BLaER1 treated with 17β-estradiol and CSF1 and Interleukin-3, amounts not matched to agents 10 nM and 100 nM (cell line): ENCODE measurements around the gene STOX2.

Source experiments
- H3K27ac ChIP-seq, 11 experiments: shearing (Covaris generic); formaldehyde crosslinking; 2 replicates each; pipeline ENCODE4 v1.8.1; 2022
- H3K27me3 ChIP-seq, 11 experiments: shearing (Covaris generic); formaldehyde crosslinking; 2 replicates each; pipeline ENCODE4 v1.8.1; 2022
- H3K36me3 ChIP-seq, 11 experiments: shearing (Covaris generic); formaldehyde crosslinking; 2 replicates each; pipeline ENCODE4 v1.8.1; 2022
- H3K4me1 ChIP-seq, 10 experiments: shearing (Covaris generic); formaldehyde crosslinking; 2 replicates each; pipeline ENCODE4 v1.8.1; 2022
- H3K4me2 ChIP-seq, 11 experiments: shearing (Covaris generic); formaldehyde crosslinking; 2 replicates each; pipeline ENCODE4 v1.8.1; 2022
- H3K4me3 ChIP-seq, 10 experiments: shearing (Covaris generic); formaldehyde crosslinking; 2 replicates each; pipeline ENCODE4 v1.8.1; 2022
- H3K9ac ChIP-seq, 11 experiments: shearing (Covaris generic); formaldehyde crosslinking; 2 replicates each; pipeline ENCODE4 v1.8.1; 2022
- H3K9me3 ChIP-seq, 11 experiments: shearing (Covaris generic); formaldehyde crosslinking; replicated peaks in 1 of 11; 2 replicates each; pipeline ENCODE4 v1.8.1; 2022
- H4K20me1 ChIP-seq, 11 experiments: shearing (Covaris generic); formaldehyde crosslinking; 2 replicates each; pipeline ENCODE4 v1.8.1; 2022
- Cebpa-rat ChIP-seq, 11 experiments: shearing (Covaris generic); IDR thresholded peaks; 2 replicates each; pipeline ENCODE4 v1.8.1; 2022

The STOX2 gene

DNA sequence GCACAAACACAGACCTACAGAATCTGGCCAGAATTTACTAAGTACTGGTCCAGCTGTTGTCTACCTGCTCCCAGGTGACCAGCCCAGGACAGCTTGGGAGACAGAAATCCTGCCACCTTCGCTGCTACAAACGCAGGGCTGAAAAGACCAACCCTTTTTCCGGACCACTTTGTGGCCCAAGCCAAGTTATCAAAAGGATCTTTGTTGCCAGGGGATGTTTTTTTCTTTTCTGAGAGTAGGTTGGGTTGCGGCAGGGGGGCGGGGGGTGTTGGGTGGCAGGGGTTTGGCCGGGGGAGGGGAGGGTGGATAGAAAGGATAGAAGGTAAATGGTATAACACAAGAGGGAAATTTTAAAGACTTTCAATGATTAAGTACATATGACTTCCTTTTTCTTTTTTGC lies 63.4 kb downstream of the STOX2 start:
- TF ChIP-seq Cebpa-rat (IDR thresholded peaks at IDR 0.05) = no peak
- no peak overlapping the region for H3K4me2 ChIP-seq
- H3K9ac ChIP-seq = no peak overlapping the region
- H3K27me3 ChIP-seq = no peaks in the 10 kb centered on the region
- no peaks in the 10 kb centered on the region for H3K36me3 ChIP-seq
- H3K9me3 ChIP-seq = peaks cover 6 to 16% (median 9%) of the 10 kb centered on the region in 11 experiments; a peak in 20 of 22 replicates
- no peaks in the 10 kb centered on the region for H3K4me1 ChIP-seq
- no peaks in the 10 kb centered on the region for H4K20me1 ChIP-seq
- H3K4me3 ChIP-seq = no peak overlapping the region
- H3K27ac ChIP-seq = no peak overlapping the region

GRCh38 chr4:183968931-183969330 lies 63.8 kb downstream of the STOX2 start:
- H3K27me3 ChIP-seq = no peaks in the 10 kb centered on the region
- no peak overlapping the region for H3K9ac ChIP-seq
- TF ChIP-seq Cebpa-rat (IDR thresholded peaks at IDR 0.05) = no peak
- H3K36me3 ChIP-seq = no peaks in the 10 kb centered on the region
- no peak overlapping the region for H3K27ac ChIP-seq
- H4K20me1 ChIP-seq = no peaks in the 10 kb centered on the region
- no peak overlapping the region for H3K4me3 ChIP-seq
- H3K4me1 ChIP-seq = no peaks in the 10 kb centered on the region
- peaks cover 10 to 20% (median 14%) of the 10 kb centered on the region in 11 experiments; a peak in 21 of 22 replicates for H3K9me3 ChIP-seq
- no peak overlapping the region for H3K4me2 ChIP-seq

GRCh38 chr4:183969596-183969995 lies 64.5 kb downstream of the STOX2 start:
- Histone ChIP-seq H4K20me1 (no peaks in the 10 kb centered on the region), H3K36me3 (no peaks in the 10 kb centered on the region), H3K4me3 (no peak overlapping the region), H3K9me3 (peaks cover 15 to 25% (median 19%) of the 10 kb centered on the region in 11 experiments), H3K27ac (no peak overlapping the region), H3K4me2 (no peak overlapping the region), H3K4me1 (no peaks in the 10 kb centered on the region), H3K27me3 (no peaks in the 10 kb centered on the region), H3K9ac (no peak overlapping the region)
- TF ChIP-seq Cebpa-rat (IDR thresholded peaks at IDR 0.05) = no peak

DNA sequence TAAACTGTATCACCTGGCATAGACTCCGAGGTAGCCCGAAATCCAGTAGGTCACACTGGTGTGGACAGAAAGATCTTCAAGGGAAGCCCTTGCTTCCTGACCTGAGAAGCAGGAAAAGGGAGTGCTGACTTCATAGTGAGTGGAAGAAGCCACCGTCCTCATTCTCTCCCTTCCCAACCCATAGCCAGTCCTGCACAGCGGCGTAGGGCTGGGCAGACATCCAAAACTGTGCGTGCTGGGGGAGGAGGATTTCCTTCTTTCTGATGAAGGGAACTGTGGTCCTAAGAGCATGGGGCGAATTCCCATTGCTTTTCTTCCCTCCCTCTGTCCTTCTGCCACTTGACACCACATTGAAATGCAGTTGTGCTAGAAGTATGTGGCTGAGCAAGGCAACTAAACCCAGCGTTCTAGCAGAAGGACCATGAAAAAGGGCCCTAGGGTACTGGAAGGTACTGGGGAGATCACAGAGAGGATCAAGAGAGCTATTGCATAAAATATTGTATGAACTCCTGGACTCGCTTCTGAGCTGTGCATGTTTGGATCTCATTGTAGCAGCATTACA lies 66.9 kb downstream of the STOX2 start:
- Histone ChIP-seq H3K4me1 (no peaks in the 10 kb centered on the region), H3K9ac (no peak overlapping the region), H3K27me3 (no peaks in the 10 kb centered on the region), H3K36me3 (no peaks in the 10 kb centered on the region), H3K27ac (no peak overlapping the region), H3K4me2 (no peak overlapping the region), H4K20me1 (no peaks in the 10 kb centered on the region), H3K9me3 (peaks cover 28 to 45% (median 33%) of the 10 kb centered on the region in 11 experiments), H3K4me3 (no peak overlapping the region)
- TF ChIP-seq Cebpa-rat (IDR thresholded peaks at IDR 0.05) = no peak

GRCh38 chr4:183977707-183978106 lies 72.6 kb downstream of the STOX2 start:
- H3K36me3 ChIP-seq = no peaks in the 10 kb centered on the region
- no peak for TF ChIP-seq Cebpa-rat (IDR thresholded peaks at IDR 0.05)
- H3K4me2 ChIP-seq = no peak overlapping the region
- no peak overlapping the region for H3K9ac ChIP-seq
- no peaks in the 10 kb centered on the region for H3K27me3 ChIP-seq
- no peak overlapping the region for H3K27ac ChIP-seq
- no peak overlapping the region for H3K4me3 ChIP-seq
- peaks cover 23 to 43% (median 33%) of the 10 kb centered on the region in 11 experiments for H3K9me3 ChIP-seq
- no peaks in the 10 kb centered on the region for H4K20me1 ChIP-seq
- H3K4me1 ChIP-seq = peaks cover 0 to 2% (median under 1%) of the 10 kb centered on the region in 10 experiments; a peak in 7 of 20 replicates

- H3K9ac ChIP-seq = no peak overlapping the region
- H4K20me1 ChIP-seq = no peaks in the 10 kb centered on the region
- no peaks in the 10 kb centered on the region for H3K9me3 ChIP-seq
- no peak overlapping the region for H3K4me2 ChIP-seq
- no peak overlapping the region for H3K27ac ChIP-seq
- H3K4me3 ChIP-seq = no peak overlapping the region
- TF ChIP-seq Cebpa-rat (IDR thresholded peaks at IDR 0.05) = no peak
- H3K4me1 ChIP-seq = peaks cover 7 to 20% (median 11%) of the 10 kb centered on the region in 10 experiments; a peak in 17 of 20 replicates
- no peaks in the 10 kb centered on the region for H3K27me3 ChIP-seq
- no peaks in the 10 kb centered on the region for H3K36me3 ChIP-seq
Measured at GRCh38 chr4:183984566-183984965, 79.5 kb downstream of the STOX2 start.

GRCh38 chr4:183985786-183986185 lies 80.7 kb downstream of the STOX2 start:
- Histone ChIP-seq H3K27ac (no peak overlapping the region), H3K9me3 (no peaks in the 10 kb centered on the region), H3K27me3 (no peaks in the 10 kb centered on the region), H4K20me1 (no peaks in the 10 kb centered on the region), H3K36me3 (no peaks in the 10 kb centered on the region), H3K9ac (no peak overlapping the region), H3K4me3 (no peak overlapping the region), H3K4me2 (no peak overlapping the region), H3K4me1 (peaks cover 8 to 24% (median 11%) of the 10 kb centered on the region in 10 experiments; a peak in 17 of 20 replicates)
- TF ChIP-seq Cebpa-rat (IDR thresholded peaks at IDR 0.05) = no peak

- H3K4me2 ChIP-seq = no peak overlapping the region
- no peak overlapping the region for H3K4me3 ChIP-seq
Measured at GRCh38 chr4:183986291-183986970, 81.3 kb downstream of the STOX2 start.

DNA sequence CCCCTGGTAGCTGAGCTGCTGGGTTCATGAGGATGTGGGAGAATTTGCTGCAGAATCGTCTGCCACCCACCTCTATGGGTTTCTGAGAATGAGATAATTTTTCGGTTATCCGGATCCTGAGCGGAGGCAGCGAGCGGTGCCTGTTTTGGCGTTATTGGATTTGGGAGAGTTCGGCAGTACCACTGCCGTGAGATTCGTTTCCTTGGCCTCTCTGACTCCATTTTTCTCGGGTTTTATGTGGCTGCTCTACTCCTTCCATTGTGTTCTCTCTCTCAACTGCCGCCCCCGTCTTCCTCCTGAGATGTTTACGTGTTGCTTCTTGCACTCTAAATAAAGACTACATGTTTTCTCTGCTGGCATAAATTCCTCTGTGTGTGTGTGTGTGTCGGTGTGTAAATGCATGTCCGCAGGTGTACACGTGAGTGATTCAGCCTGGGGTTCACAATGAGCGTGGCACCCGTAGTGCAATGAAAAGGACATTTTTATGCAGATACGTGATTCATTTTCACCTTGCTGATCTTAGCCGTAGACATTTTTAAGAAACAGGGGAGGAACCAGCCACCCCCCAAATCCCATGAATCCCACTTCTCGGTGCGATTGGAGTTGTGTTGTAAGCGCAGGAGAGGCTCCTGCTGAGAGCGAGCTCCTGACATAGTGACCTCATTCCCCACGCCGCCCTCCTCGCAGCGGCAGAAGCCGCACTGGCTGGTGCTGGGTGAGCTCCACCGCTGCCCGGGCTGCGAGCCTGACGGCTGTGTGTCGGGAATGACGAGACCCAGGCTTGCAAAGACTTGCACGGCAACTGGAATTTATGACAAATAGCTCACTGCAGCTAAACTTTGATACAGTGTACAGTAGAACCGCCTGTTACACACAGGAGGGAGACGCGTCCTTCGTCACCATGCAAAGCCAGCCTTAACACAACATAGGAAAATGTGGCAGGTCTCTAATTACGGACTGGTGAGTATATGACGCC lies 82.2 kb downstream of the STOX2 start:
- Histone ChIP-seq H3K4me2 (no peak overlapping the region), H3K27ac (no peak overlapping the region), H4K20me1 (no peaks in the 10 kb centered on the region), H3K4me3 (no peak overlapping the region), H3K4me1 (peaks cover 8 to 24% (median 11%) of the 10 kb centered on the region in 10 experiments; a peak in 17 of 20 replicates), H3K9ac (no peak overlapping the region), H3K36me3 (no peaks in the 10 kb centered on the region), H3K27me3 (no peaks in the 10 kb centered on the region), H3K9me3 (no peaks in the 10 kb centered on the region)
- no peak for TF ChIP-seq Cebpa-rat (IDR thresholded peaks at IDR 0.05)

More at GRCh38 chr4:183986291-183986970, 81.3 kb downstream of the STOX2 start:
- Histone ChIP-seq H3K9me3 (no peaks in the 10 kb centered on the region), H3K9ac (no peak overlapping the region), H3K36me3 (no peaks in the 10 kb centered on the region), H3K27ac (no peak overlapping the region), H3K27me3 (no peaks in the 10 kb centered on the region), H3K4me1 (peaks cover 8 to 24% (median 11%) of the 10 kb centered on the region in 10 experiments; a peak in 17 of 20 replicates), H4K20me1 (no peaks in the 10 kb centered on the region)
- no peak for TF ChIP-seq Cebpa-rat (IDR thresholded peaks at IDR 0.05)
